Mesothelial cell of epicardium (in vitro differentiated cells): ENCODE results near the gene TMEM132C. TPM values are rescaled to one million over a fixed set of nuclear protein-coding genes. Genes with fewer than 3 reads are reported as not detected.

Experiments
- DNase-seq, 2 experiments: peaks; one replicate each; pipeline ENCODE4 v3.0.0; 2021; ENCODE audit warnings: low spot score in 2 of 2; ENCODE audit not compliant: unreplicated experiment in 2 of 2
- H3K27ac Mint-ChIP-seq: 2 replicates; pipeline ENCODE4 v1.8.0; 2021; ENCODE audit warnings: mixed read lengths
- H3K27me3 Mint-ChIP-seq: 2 replicates; pipeline ENCODE4 v1.8.0; 2021; ENCODE audit warnings: low read depth, mixed read lengths
- H3K36me3 Mint-ChIP-seq: 2 replicates; pipeline ENCODE4 v1.8.0; 2021; ENCODE audit warnings: mixed read lengths
- H3K4me1 Mint-ChIP-seq: 2 replicates; pipeline ENCODE4 v1.8.0; 2021; ENCODE audit warnings: mixed read lengths
- H3K4me3 Mint-ChIP-seq: 2 replicates; pipeline ENCODE4 v1.8.0; 2021; ENCODE audit warnings: mild to moderate bottlenecking, moderate library complexity, mixed read lengths
- H3K9me3 Mint-ChIP-seq: 2 replicates; pipeline ENCODE4 v1.8.0; 2021; ENCODE audit warnings: mixed read lengths
- total RNA-seq: library from RNA; stranded (reverse); gene quantifications from 3 replicates; pipeline ENCODE4 v1.2.1, GENCODE V29; 2021
- TF ChIP-seq, protein P1 (sequence below): fragments of 200-600 bp; sonication (generic); IDR thresholded peaks from one replicate; pipeline ENCODE4 v1.5.0; 2021; ENCODE audit warnings: antibody characterized with exemption; ENCODE audit not compliant: unreplicated experiment

Gene TMEM132C
- total RNA-seq, 1 donor from 2014 or later, result 25.5 TPM

DNA sequence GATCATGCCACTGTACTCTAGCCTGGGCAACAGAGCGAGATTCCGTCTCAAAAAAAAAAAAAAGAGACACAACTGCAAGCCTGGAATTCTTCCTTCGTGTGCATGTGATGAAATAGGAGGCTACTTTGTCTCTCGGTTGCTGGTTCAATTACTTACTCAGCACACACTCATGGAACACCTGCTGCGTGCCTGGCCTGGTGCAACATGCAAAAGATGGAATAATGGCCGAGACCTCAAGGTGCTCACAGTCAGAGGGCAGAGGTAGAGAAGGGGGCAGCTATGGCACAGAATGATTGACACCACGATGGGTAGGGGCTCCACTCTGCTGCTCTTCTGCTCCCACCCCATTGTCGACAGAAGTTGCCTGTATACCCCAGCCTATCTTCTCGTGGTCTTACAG, 444.5 kb downstream of the TMEM132C start:
- Mint-ChIP-seq H3K9me3 (peaks cover 6% of the 10 kb centered on the region), H3K36me3 (no peaks in the 10 kb centered on the region), H3K27ac (no peak overlapping the region), H3K4me1 (no peaks in the 10 kb centered on the region), H3K4me3 (no peak overlapping the region), H3K27me3 (peaks cover 6% of the 10 kb centered on the region)
- DNase-seq, result no peak
- TF ChIP-seq, protein P1, sequence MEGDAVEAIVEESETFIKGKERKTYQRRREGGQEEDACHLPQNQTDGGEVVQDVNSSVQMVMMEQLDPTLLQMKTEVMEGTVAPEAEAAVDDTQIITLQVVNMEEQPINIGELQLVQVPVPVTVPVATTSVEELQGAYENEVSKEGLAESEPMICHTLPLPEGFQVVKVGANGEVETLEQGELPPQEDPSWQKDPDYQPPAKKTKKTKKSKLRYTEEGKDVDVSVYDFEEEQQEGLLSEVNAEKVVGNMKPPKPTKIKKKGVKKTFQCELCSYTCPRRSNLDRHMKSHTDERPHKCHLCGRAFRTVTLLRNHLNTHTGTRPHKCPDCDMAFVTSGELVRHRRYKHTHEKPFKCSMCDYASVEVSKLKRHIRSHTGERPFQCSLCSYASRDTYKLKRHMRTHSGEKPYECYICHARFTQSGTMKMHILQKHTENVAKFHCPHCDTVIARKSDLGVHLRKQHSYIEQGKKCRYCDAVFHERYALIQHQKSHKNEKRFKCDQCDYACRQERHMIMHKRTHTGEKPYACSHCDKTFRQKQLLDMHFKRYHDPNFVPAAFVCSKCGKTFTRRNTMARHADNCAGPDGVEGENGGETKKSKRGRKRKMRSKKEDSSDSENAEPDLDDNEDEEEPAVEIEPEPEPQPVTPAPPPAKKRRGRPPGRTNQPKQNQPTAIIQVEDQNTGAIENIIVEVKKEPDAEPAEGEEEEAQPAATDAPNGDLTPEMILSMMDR, result no peak

GRCh38 chr12:128712622-128713021, 445.7 kb downstream of the TMEM132C start:
- peaks cover 6% of the 10 kb centered on the region for H3K27me3 Mint-ChIP-seq
- no peak overlapping the region for H3K27ac Mint-ChIP-seq
- no peaks in the 10 kb centered on the region for H3K36me3 Mint-ChIP-seq
- DNase-seq, result no peak
- TF ChIP-seq, protein P1, result no peak
- peaks cover 17% of the 10 kb centered on the region for H3K9me3 Mint-ChIP-seq
- H3K4me1 Mint-ChIP-seq, result no peaks in the 10 kb centered on the region
- H3K4me3 Mint-ChIP-seq, result no peak overlapping the region

- TF ChIP-seq, protein P1, result no peak
- Mint-ChIP-seq H3K36me3 (no peaks in the 10 kb centered on the region), H3K27ac (no peak overlapping the region), H3K4me1 (no peaks in the 10 kb centered on the region), H3K9me3 (peaks cover 39% of the 10 kb centered on the region), H3K27me3 (peaks cover 6% of the 10 kb centered on the region), H3K4me3 (no peak overlapping the region)
- DNase-seq, result no peak
Measured at GRCh38 chr12:128715485-128715884, 448.5 kb downstream of the TMEM132C start.

DNA sequence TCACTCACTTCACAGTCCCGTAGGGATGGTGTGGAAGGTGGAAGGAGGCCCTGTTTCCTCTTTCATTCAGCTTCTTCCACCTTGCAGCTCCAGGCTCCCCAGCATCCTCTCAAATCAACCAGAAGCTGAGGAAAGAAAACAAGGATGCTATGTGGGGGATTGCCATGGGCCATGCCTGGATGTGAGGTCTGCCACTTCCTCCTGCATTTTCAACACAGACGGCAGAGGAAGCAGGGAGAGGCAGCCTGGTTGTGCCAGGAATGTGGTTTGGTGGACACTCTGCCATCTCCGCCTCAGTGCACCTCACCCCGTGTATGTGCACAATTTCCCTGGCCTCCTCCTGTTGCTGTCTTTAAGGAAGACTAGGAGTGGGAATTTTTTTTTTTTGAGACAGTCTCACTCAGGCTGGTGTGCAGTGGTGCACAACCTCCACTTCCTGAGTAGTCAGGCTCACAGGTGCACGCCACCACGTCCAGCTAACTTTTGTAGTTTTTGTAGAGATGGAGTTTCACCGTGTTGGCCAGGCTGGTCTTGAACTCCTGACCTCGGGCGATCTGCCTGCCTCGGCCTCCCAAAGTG, 457.6 kb downstream of the TMEM132C start:
- no peaks in the 10 kb centered on the region for H3K4me1 Mint-ChIP-seq
- H3K36me3 Mint-ChIP-seq, result no peaks in the 10 kb centered on the region
- TF ChIP-seq, protein P1, result no peak
- H3K4me3 Mint-ChIP-seq, result no peak overlapping the region
- peaks cover 6% of the 10 kb centered on the region for H3K9me3 Mint-ChIP-seq
- H3K27me3 Mint-ChIP-seq, result peaks cover 5% of the 10 kb centered on the region
- DNase-seq, result no peak
- no peak overlapping the region for H3K27ac Mint-ChIP-seq

GRCh38 chr12:128726886-128727285, 459.9 kb downstream of the TMEM132C start:
- TF ChIP-seq, protein P1, result no peak
- Mint-ChIP-seq H3K27me3 (peaks cover 10% of the 10 kb centered on the region), H3K27ac (no peak overlapping the region), H3K36me3 (no peaks in the 10 kb centered on the region), H3K4me3 (no peak overlapping the region), H3K4me1 (no peaks in the 10 kb centered on the region), H3K9me3 (no peaks in the 10 kb centered on the region)
- DNase-seq, result no peak

- no peak overlapping the region for H3K4me3 Mint-ChIP-seq
- H3K27ac Mint-ChIP-seq, result no peak overlapping the region
- no peaks in the 10 kb centered on the region for H3K36me3 Mint-ChIP-seq
- H3K4me1 Mint-ChIP-seq, result no peaks in the 10 kb centered on the region
- peaks cover 10% of the 10 kb centered on the region for H3K27me3 Mint-ChIP-seq
- TF ChIP-seq, protein P1, result no peak
- no peaks in the 10 kb centered on the region for H3K9me3 Mint-ChIP-seq
- no peak for DNase-seq
Measured at GRCh38 chr12:128727461-128727860, 460.5 kb downstream of the TMEM132C start.
